A549 (cell line): ENCODE measurements around the gene PSMD1. TPM values are rescaled to one million over a fixed set of nuclear protein-coding genes. Genes with fewer than 3 reads are reported as not detected.

ENCODE experiments used
- ATAC-seq, 2 experiments: fragments of 200-7000 bp in 1 of 2; fragments of >200 bp in 1 of 2; cut with Nextera tagmentation in 1 of 2; cut with Tn5 transposase in 1 of 2; 3 replicates each; pipeline versions ENCODE4 v1.8.0 to v1.9.1; 2018 to 2020; ENCODE audit warnings: mild to moderate bottlenecking in 1 of 2, moderate library complexity in 1 of 2
- CTCF ChIA-PET: fragments of 300-600 bp; sonication (Branson Sonifier 250); formaldehyde crosslinking; extraction: SDS; loops from one replicate; lab custom pipeline; 2021; ENCODE audit warnings: antibody characterized with exemption, inconsistent platforms; lab: Yijun Ruan, JAX
- POLR2A ChIA-PET: fragments of 350-600 bp; formaldehyde crosslinking; extraction: SDS; loops from one replicate; lab custom pipeline; 2021; ENCODE audit warnings: antibody characterized with exemption, inconsistent platforms; lab: Yijun Ruan, JAX
- DNase-seq, 2 experiments: peaks; one replicate each; pipeline versions ENCODE4 v3.0.0 to v3.0.0-alpha.2; 2011 to 2016; ENCODE audit warnings: low read depth in 1 of 2, low spot score in 1 of 2
- FAIRE-seq: peaks from 2 replicates; lab custom pipeline; 2011; peaks lifted over from hg19 to GRCh38; lab: Jason Lieb, UNC
- H3K27ac ChIP-seq, 2 experiments: fragments of >200 bp; sonication (Bioruptor Twin); formaldehyde crosslinking; 3 replicates each; pipeline ENCODE4 v1.5.1; 2016 to 2017
- H3K4me1 ChIP-seq: fragments of >200 bp; sonication (Bioruptor Twin); formaldehyde crosslinking; 3 replicates; pipeline ENCODE4 v1.6.1; 2016
- H3K4me2 ChIP-seq: fragments of >200 bp; sonication (Bioruptor Twin); formaldehyde crosslinking; 3 replicates; pipeline ENCODE4 v1.6.1; 2016
- H3K4me3 ChIP-seq: fragments of >200 bp; sonication (Bioruptor Twin); formaldehyde crosslinking; 3 replicates; pipeline ENCODE4 v1.5.1; 2016
- H3K9me3 ChIP-seq: fragments of >200 bp; sonication (Bioruptor Twin); formaldehyde crosslinking; 3 replicates; pipeline ENCODE4 v1.6.1; 2016
- CBX2 ChIP-seq: fragments of 200-600 bp; sonication (generic); IDR thresholded peaks from 2 replicates; pipeline ENCODE4 v1.6.1; 2016; ENCODE audit warnings: low read depth, mild to moderate bottlenecking, borderline replicate concordance
- CHD2 ChIP-seq: fragments of 150-350 bp; IDR thresholded peaks from 2 replicates; pipeline ENCODE4 v1.6.1; 2014; ENCODE audit warnings: low read length; ENCODE audit not compliant: partially characterized antibody
- ELK1 ChIP-seq: fragments of 150-350 bp; IDR thresholded peaks from 2 replicates; pipeline ENCODE4 v1.6.1; 2014; ENCODE audit warnings: low read depth, mild to moderate bottlenecking, low read length
- EP300 ChIP-seq, 2 experiments: fragments of >200 bp; sonication (Bioruptor Twin); formaldehyde crosslinking; IDR thresholded peaks; 2 replicates in 1 of 2; 3 replicates in 1 of 2; pipeline ENCODE4 v1.6.1; 2016 to 2017
- FOSB ChIP-seq: fragments of 250-450 bp; sonication (Bioruptor Pico); IDR thresholded peaks from 2 replicates; pipeline ENCODE4 v1.5.0; 2020; ENCODE audit warnings: mild to moderate bottlenecking, moderate library complexity
- FOSL2 ChIP-seq, 2 experiments: fragments of 450-650 bp in 1 of 2; fragments of >200 bp in 1 of 2; sonication (Bioruptor Twin) in 1 of 2; formaldehyde crosslinking; IDR thresholded peaks; 2 replicates each; pipeline versions ENCODE4 v1.5.0 to v1.6.1; 2016 to 2020; ENCODE audit warnings: mild to moderate bottlenecking in 1 of 2, moderate library complexity in 1 of 2
- FOXS1 ChIP-seq: fragments of 250-450 bp; sonication (Bioruptor Pico); IDR thresholded peaks from 2 replicates; pipeline ENCODE4 v1.5.0; 2020; ENCODE audit warnings: mild to moderate bottlenecking, moderate library complexity
- GATA3 ChIP-seq: IDR thresholded peaks from 2 replicates; pipeline ENCODE4 v1.6.1; 2012; ENCODE audit warnings: borderline replicate concordance
- HOXB5 ChIP-seq: fragments of 250-450 bp; sonication (Bioruptor Pico); IDR thresholded peaks from 2 replicates; pipeline ENCODE4 v1.5.0; 2020; ENCODE audit warnings: mild to moderate bottlenecking, moderate library complexity
- JUNB ChIP-seq: fragments of >200 bp; sonication (Bioruptor Twin); formaldehyde crosslinking; IDR thresholded peaks from 2 replicates; pipeline ENCODE4 v1.6.1; 2016
- MAFK ChIP-seq: fragments of 450-650 bp; IDR thresholded peaks from 2 replicates; pipeline ENCODE4 v1.6.1; 2014; ENCODE audit not compliant: partially characterized antibody
- NPAS2 ChIP-seq: fragments of 250-450 bp; sonication (Bioruptor Pico); IDR thresholded peaks from 2 replicates; pipeline ENCODE4 v1.8.0; 2022; ENCODE audit warnings: mild to moderate bottlenecking, moderate library complexity, borderline replicate concordance
- PBX3 ChIP-seq: IDR thresholded peaks from 2 replicates; pipeline ENCODE4 v1.6.1; 2012
- POLR2A ChIP-seq: IDR thresholded peaks from 2 replicates; pipeline ENCODE4 v1.6.1; 2012; ENCODE audit warnings: mild to moderate bottlenecking, low read length
- POLR2AphosphoS2 ChIP-seq: conservative IDR thresholded peaks from 2 replicates; pipeline ENCODE4 v1.6.1; 2012; ENCODE audit warnings: low read length, improper control_type of control experiment, inconsistent platforms
- RCOR1 ChIP-seq: fragments of 150-350 bp; IDR thresholded peaks from 2 replicates; pipeline ENCODE4 v1.6.1; 2014; ENCODE audit warnings: antibody characterized with exemption, low read length, low read depth
- REST ChIP-seq: fragments of 200-600 bp; sonication (generic); IDR thresholded peaks from 2 replicates; pipeline ENCODE4 v1.6.1; 2016; ENCODE audit warnings: antibody characterized with exemption, mild to moderate bottlenecking, moderate library complexity
- RFX5 ChIP-seq: fragments of 450-650 bp; IDR thresholded peaks from 2 replicates; pipeline ENCODE4 v1.7.1; 2014; ENCODE audit warnings: antibody characterized with exemption, mild to moderate bottlenecking, moderate library complexity
- TP53 ChIP-seq: fragments of 250-450 bp; sonication (Bioruptor Pico); IDR thresholded peaks from 2 replicates; pipeline ENCODE4 v1.5.0; 2021; ENCODE audit warnings: mild to moderate bottlenecking, moderate library complexity
- USF2 ChIP-seq: fragments of 450-650 bp; IDR thresholded peaks from 2 replicates; pipeline ENCODE4 v1.6.1; 2014; ENCODE audit warnings: antibody characterized with exemption
- ZC3H11A ChIP-seq: fragments of 450-650 bp; IDR thresholded peaks from 2 replicates; pipeline ENCODE4 v1.6.1; 2014; ENCODE audit warnings: antibody characterized with exemption, mild to moderate bottlenecking
- ZFP36 ChIP-seq: fragments of 450-650 bp; IDR thresholded peaks from 2 replicates; pipeline ENCODE4 v1.6.1; 2014; ENCODE audit warnings: borderline replicate concordance; ENCODE audit not compliant: partially characterized antibody
- ZNF302 ChIP-seq: fragments of 250-450 bp; sonication (Bioruptor Pico); IDR thresholded peaks from 2 replicates; pipeline ENCODE4 v1.9.0; 2021; ENCODE audit warnings: inconsistent platforms, mild to moderate bottlenecking, moderate library complexity
- WGBS: methylation state at CpG from one replicate; pipeline ENCODE4 v1.1.6; 2017; ENCODE audit errors: missing lambda C conversion rate; 5-methylcytosine and 5-hydroxymethylcytosine counted together
- polyA plus RNA-seq, 4 experiments: library from polyadenylated mRNA; depleted of rRNA in 3 of 4; stranded (reverse); fragments of >200 nt; fragmentation: RNase III in 1 of 4; extraction: RNeasy Plus Mini Kit Qiagen cat#74134 plus additional on column Dnase treatment in 1 of 4; gene quantifications; 2 replicates in 3 of 4; 3 replicates in 1 of 4; pipeline ENCODE4 v1.2.3, GENCODE V29; 2011 to 2017
- TF ChIP-seq, protein P1 (sequence below): fragments of 250-450 bp; sonication (Bioruptor Pico); IDR thresholded peaks from 2 replicates; pipeline ENCODE4 v1.5.0; 2020; ENCODE audit warnings: low read depth, mild to moderate bottlenecking, moderate library complexity
- TF ChIP-seq, protein P2 (sequence below): fragments of >200 bp; sonication (Bioruptor Twin); formaldehyde crosslinking; IDR thresholded peaks from 2 replicates; pipeline ENCODE4 v1.6.1; 2016
- TF ChIP-seq, protein P3 (sequence below): IDR thresholded peaks from 2 replicates; pipeline ENCODE4 v1.6.1; 2012; ENCODE audit warnings: low read depth, borderline replicate concordance

PSMD1 gene
- polyA plus RNA-seq, 2 of the 4 experiments (the other 2 are of a cell fraction): 122 to 248 TPM

DNA sequence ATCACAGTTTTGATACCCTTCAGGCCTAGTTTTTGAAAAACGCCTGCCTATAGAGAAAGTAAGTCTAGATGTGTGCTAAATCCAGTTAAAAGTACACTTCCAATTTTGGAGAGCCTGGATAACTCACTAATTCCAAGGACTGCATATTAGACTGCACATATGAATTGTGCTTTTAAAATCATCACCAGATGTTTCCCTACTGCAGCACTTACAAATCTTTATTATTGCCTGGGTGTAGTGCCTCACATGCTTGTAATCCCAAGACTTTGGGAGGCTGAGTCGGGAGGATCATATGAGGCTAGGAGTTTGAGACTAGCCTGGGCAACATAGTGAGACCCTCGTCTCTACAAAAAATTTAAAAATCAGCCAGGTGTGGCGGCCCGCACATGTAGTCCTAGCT is 104.0 kb downstream of the PSMD1 start (continued):
- TF ChIP-seq ELK1: no peak
- TF ChIP-seq, all 56 proteins: peak for 0

GRCh38 chr2:231161252-231161839 is 104.7 kb downstream of the PSMD1 start:
- FAIRE-seq (no peak), ATAC-seq (no peak), DNase-seq (no peak)
- no peaks in the 10 kb centered on the region for H3K9me3 ChIP-seq
- H3K27ac ChIP-seq: peak overlapping the region; percentile 49 to 73; a peak in 5 of 6 replicates
- TF ChIP-seq PBX3: no peak
- TF ChIP-seq ZC3H11A: no peak
- TF ChIP-seq FOXS1 (CRISPR knock-in tag): no peak
- no peak for TF ChIP-seq TP53 (CRISPR knock-in tag)
- no peak for TF ChIP-seq HOXB5 (CRISPR knock-in tag)
- TF ChIP-seq ZFP36: no peak
- TF ChIP-seq, protein P1, sequence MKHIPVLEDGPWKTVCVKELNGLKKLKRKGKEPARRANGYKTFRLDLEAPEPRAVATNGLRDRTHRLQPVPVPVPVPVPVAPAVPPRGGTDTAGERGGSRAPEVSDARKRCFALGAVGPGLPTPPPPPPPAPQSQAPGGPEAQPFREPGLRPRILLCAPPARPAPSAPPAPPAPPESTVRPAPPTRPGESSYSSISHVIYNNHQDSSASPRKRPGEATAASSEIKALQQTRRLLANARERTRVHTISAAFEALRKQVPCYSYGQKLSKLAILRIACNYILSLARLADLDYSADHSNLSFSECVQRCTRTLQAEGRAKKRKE: no peak
- no peak for TF ChIP-seq RFX5
- TF ChIP-seq CHD2: no peak
- no peak for TF ChIP-seq GATA3
- no peak for TF ChIP-seq CBX2
- no peak for TF ChIP-seq FOSB
- no peak for TF ChIP-seq POLR2AphosphoS2
- no peak for TF ChIP-seq RCOR1
- TF ChIP-seq MAFK: no peak
- no peak for TF ChIP-seq USF2
- no peak overlapping the region for H3K4me3 ChIP-seq
- 87% methylated on average over 7 of the region's 7 CpGs for WGBS
- ChIA-PET CTCF (interaction anchor here (1.2 kb wide), 1 partner anchor 13 kb away, joined by 3 read pairs; no protein-coding TSS in a partner anchor), POLR2A (no interaction called here)
- H3K4me1 ChIP-seq: peaks cover 20% of the 10 kb centered on the region
- peak overlapping the region; percentile 63 for H3K4me2 ChIP-seq

- H3K4me2 ChIP-seq: peak overlapping the region; percentile 63
- CTCF ChIA-PET: interaction anchor here (1.2 to 1.4 kb wide), 2 partner anchors 12 to 31 kb away, joined by 3 read pairs; no protein-coding TSS in a partner anchor
- POLR2A ChIA-PET: no interaction called here
- FAIRE-seq (no peak), ATAC-seq (peak; percentile 57 to 66; a peak in 4 of 6 replicates), DNase-seq (peak in 1 of 2 experiments; percentile 25)
- TF ChIP-seq POLR2AphosphoS2 (no peak), JUNB (peak; percentile 36; the same call in 1 of the 2 replicates), ZNF302 (no peak), POLR2A (no peak), MAFK (peak; percentile 30), NPAS2 (CRISPR knock-in tag) (no peak), FOSL2 (IDR thresholded peaks at IDR 0.05) (peak; percentile 45), FOSL2 (CRISPR knock-in tag; IDR thresholded peaks at IDR 0.05) (peak; percentile 58), RCOR1 (no peak), REST (no peak), EP300 (IDR thresholded peaks at IDR 0.05) (no peak), HOXB5 (CRISPR knock-in tag) (no peak), ZFP36 (no peak), FOXS1 (CRISPR knock-in tag) (no peak)
- TF ChIP-seq, protein P2, sequence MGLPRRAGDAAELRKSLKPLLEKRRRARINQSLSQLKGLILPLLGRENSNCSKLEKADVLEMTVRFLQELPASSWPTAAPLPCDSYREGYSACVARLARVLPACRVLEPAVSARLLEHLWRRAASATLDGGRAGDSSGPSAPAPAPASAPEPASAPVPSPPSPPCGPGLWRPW: no peak
- TF ChIP-seq, protein P3, sequence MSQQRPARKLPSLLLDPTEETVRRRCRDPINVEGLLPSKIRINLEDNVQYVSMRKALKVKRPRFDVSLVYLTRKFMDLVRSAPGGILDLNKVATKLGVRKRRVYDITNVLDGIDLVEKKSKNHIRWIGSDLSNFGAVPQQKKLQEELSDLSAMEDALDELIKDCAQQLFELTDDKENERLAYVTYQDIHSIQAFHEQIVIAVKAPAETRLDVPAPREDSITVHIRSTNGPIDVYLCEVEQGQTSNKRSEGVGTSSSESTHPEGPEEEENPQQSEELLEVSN: no peak
- H3K4me1 ChIP-seq: peaks cover 20% of the 10 kb centered on the region
- H3K9me3 ChIP-seq: no peaks in the 10 kb centered on the region
- WGBS: 42% methylated on average over 2 of the region's 2 CpGs
- H3K4me3 ChIP-seq: no peak overlapping the region
- peak overlapping the region; percentile 49 to 73; a peak in 5 of 6 replicates for H3K27ac ChIP-seq
Measured at GRCh38 chr2:231161877-231162329, 105.2 kb downstream of the PSMD1 start.
